T1000 (cell line): ENCODE measurements around the gene SIK2.
"Not testable (repeated sequence)": the region's sequence is repeated elsewhere in the genome, so short reads cannot be mapped to it uniquely, and the experiment has no call there.

Experiments used
- DNase-seq: peaks from one replicate; lab custom pipeline; 2025; ENCODE audit warnings: mixed read lengths; lab: John Stamatoyannopoulos, UW

The SIK2 gene

DNA sequence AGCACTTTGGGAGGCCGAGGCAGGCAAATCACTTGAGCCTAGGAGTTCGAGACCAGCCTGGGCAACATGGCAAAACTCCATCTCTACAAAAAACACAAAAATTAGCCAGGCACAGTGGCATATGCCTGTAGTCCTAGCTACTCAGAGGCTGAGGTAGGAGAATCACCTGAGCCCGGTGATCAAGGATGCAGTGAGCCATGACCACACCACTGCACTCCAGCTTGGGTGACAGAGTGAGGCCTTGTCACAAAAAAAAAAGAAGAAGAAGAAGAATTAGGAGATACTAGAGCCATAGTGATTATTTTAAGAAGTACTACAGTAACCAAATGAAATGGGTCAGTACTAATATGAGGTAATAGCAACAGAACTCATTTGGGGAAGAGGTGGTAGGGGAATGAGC is 56.2 kb downstream of the SIK2 start:
- not testable (repeated sequence) for DNase-seq

DNA sequence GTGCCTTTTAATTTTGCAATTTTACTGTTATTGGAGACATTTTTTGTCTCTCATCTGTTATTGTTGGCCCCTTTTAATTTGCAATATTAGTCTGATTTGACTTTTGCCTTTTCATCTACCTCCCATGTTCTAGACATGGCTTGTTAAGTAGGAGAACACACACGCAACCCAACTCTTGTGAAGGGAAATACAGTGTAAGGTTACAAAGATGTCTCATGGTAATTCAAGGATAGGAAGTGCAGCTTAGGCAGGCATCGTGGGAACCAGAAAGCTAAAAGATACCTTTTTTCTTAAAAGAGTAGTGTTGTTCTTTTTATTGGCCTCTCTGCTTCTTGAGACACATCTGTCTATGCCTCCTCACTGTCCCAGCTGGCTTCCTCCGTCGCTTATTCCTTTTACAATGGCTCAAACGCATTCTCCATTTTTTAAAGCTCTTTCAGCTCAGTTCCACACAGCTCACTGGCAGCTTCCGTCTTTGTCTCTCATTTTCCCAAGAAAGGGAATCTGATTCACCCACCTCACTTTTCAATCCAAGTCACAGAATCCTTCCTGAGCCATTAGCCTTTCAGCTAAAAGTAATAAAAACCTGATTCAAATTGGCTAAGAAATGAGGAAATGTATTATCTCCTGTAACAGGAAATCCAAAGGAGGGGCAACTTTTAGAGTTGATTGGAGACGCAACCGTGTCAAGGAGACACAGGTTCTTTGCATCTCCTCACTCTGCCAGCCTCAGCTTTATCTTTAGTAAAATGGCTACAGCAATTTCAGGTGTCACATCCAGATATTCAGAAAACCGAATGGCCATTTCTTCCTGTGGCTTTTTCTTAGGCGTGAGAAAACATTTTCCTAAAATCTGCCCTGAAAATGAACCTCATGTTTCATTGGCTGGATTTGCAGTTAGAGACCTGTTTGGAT is 57.2 kb downstream of the SIK2 start:
- no peak for DNase-seq

DNA sequence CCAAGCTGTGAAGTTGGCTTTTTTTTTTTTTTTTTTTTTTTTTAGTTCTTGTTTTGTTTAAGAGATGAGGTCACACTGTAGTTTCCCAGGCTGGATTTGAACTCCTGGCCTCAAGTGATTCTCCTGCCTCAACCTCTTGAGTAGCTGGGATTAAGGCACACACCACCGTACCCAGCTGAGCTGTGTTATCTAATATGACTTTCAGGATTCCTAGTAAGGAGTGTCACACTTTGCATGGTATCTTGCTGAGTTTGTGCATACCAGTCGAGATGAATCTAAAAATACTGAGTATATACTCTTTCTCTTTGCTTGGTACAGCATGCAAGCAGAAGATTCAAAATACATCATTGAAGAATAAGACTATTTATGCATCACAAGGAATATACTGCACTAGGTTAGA is 58.6 kb downstream of the SIK2 start:
- DNase-seq, result no peak

DNA sequence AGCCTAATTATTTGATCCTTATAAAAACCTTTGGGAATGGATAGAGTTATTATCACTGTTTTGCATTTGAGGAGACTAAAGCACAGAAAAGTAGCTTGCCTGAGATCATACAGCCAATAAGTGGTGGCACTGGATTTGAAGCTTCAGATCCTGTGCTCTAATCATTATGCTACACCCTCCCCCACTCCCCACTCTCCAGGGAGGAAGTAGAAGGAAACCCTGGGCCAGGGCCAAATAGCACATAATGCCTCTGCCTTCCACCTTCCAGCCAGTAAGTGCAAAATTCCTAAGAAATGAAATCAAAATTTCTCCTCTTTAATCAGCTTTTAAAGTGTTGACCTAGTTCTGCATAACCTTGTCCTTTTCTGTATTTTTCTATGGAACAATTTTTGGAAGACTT is 61.6 kb downstream of the SIK2 start:
- no peak for DNase-seq

DNA sequence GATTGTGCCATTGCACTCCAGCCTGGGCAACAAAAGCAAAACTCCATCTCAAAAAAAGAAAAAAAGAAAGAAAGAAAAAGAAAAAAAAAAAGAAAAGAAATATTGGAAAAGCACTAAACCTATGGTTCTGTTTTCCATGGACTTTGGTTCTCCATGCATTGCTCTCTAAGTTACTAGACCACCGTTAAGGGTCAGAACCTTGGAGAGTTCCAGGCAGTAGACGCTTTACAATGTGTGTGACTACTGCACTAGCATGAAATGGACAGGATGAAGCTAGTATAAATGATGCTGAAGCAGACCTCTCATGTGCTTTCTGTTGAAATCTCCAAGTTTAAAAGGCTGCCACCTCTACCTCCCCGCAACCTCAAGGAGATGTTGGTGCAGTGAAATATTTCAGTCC is 63.5 kb downstream of the SIK2 start:
- no peak for DNase-seq

DNA sequence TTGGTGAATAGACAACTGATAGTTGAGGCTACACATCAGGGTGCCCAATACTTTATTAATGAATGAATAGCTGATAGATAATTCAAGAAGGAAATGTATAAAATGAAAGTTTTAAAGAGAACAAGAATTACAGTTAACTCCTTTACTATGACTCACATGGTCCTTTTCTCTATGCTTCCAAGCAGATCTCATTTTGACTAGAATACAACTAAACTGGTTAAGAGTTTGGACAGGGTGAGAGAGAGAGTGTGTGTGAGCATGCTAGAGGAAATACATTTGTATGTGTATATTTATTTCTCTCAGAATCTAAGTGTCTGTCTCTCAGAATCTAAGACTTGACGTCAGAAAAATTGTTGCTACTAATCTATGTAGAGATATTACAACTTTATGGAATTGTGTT is 66.7 kb downstream of the SIK2 start:
- DNase-seq, result no peak

DNA sequence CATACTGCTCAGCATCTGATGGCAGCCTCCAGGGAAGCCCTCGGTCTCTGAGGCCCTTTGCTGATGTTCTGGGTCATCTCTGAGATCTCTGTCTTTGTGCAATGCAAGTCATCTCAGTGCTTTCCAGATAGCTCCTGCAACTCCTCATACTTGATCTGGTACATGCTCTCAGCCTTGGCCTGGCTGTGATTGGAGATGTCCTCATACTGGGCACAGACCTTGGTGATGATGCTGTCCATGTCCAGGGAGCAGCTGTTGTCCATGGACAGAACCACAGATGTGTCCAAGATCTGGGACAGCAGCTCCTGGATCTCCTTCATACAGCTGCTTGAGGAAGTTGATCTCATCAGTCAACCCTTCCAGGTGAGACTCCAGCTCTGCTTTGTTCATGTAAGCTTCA is 69.1 kb downstream of the SIK2 start:
- DNase-seq, result no peak

DNA sequence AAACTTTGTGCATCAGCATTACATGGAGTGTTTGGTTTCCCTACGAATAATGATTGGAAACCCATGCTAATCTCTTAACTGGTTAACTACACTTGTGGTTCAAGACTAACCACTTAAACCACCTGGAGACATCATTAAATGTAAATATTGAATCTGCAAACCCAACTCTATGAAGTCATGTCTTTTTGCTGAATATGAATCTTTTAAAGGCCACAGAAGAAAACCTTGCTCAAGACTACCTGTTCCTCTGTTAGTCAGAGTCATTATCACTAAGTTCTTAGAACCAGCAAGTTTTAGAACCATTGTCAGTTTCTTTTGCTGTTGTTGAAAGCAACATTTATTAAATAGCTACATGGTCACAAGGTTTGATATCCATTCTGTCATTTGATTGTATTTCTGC is 70.7 kb downstream of the SIK2 start:
- DNase-seq, result no peak

DNA sequence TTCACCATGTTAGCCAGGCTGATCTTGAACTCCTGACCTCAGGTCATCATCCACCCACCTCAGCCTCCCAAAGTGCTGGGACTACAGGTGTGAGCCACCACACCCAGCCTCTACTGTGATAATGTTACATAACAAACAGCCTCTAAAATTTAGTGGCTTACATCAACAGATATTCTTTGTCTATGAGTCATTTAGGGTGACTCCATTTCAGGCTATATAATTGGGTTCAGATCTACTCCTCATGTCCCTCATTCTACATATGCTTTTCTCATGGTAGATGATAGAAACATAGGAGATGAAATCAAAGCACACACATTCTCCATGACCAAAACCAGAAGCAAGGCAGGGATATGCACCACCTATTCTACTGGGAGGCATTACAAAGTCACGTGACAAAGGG is 72.7 kb downstream of the SIK2 start:
- no peak for DNase-seq

DNA sequence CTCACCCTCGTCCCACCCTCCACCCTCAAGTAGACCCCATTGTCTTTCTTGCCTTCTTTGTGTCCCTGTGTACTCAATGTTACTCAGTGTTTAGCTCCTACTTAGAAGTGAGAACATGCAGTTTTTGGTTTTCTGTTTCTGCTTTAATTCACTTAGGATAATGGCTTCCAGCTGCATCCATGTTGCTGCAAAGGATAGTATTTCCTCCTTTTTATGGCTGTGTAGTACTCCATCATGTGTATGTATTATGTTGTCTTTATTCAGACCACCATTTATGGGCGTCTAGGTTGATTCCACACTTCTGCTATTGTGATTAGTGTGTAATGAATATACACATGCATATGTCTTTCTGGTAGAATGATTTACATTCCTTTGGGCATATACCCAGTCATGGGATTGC is 73.6 kb downstream of the SIK2 start:
- DNase-seq, result no peak

DNA sequence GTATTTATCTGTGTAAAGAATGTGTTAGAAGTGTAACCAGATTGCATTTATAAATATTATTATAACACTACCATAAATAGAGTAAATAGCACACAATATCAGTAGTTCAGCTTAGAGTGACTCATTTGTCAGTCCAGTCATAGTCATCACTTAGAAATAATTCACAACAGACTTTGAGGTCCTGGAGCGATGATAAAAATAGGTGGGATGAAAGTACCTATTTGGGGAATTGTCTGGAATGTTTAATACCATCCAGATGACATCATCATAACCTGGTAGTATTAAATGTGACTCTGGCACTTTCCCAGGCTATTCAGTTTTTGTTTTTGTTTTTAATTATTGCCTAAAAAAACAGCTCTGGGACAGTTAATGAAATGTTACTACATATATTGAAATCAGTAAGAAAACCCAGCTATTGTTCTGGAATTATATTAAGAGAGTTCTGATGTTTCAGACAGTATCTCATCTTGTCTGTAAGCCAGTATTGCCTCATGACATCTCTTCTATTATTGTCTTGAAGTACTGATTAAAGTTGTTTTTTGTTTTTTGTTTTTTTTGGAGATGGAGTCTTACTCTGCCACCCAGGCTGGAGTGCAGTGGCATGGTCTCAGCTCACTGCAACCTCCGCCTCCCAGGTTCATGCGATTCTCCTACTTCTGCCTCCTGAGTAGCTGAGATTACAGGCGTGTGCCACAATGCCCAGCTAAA is 74.8 kb downstream of the SIK2 start:
- DNase-seq, result no peak

DNA sequence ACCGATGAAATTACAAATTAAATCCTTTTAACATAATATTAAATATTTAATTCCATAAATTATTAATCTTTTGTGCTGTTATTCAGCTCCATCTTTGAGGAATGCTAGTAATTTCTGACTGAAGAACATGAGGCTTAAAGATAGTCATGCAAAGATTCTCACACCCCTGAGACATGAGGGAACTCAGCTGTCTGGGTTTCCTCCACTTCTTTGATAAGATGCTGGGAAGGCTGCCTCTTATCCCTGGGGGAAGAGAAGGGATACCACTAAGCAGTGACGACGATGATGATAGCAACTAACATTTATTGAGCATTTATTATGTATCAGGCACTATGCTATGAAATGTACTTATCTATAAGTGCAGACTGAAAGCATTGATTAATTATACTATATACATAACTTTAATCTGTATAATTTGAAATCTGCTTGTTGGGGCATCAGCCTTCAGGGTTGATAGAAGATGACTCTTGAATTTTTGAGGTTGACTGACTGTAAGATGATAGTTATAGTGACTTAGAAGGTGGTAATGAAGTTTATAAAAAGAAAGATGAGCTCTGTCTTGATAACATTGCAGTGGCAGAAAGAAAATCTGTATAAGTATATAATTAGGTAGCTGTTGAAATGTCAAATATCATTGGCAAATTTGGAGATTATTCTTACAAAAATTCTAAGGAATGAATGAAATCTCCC is 78.4 kb downstream of the SIK2 start:
- no peak for DNase-seq

DNA sequence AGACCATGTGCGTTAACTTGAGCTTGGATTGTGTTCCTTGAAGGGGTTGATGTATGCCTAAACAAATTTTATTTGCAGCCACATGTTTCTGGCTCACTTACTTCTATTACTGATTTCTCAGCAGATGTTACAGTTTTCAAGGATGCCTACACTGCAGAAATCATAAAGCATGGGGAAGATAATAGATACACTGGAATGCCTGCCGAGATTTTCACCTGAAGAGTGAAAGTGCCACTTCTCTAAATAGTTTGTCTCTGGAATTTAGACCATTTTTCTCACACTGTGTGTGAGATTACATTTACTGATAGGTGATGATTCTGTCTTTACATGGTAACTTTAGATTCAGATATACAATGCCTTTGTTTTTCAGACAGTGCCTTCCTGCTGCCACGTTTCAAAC is 81.6 kb downstream of the SIK2 start:
- no peak for DNase-seq

DNA sequence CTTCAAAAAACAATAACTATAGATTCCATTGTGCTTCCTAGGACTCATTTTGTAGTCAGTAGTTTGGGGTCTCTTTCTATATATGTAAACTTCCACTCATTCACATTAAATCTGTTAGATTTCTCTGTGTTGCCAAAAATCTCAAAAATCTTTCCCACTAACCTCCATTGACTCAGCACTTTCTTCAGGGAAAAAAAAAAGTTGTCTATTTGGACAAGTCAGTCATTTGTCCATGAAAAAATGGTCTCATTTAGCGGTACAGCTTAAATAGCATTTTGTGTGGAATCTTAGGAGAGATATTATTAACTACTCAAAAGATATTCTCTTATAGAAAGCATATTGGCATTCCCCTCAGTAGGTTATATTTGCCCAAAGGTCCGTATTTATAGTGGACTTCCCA is 82.0 kb downstream of the SIK2 start:
- no peak for DNase-seq

DNA sequence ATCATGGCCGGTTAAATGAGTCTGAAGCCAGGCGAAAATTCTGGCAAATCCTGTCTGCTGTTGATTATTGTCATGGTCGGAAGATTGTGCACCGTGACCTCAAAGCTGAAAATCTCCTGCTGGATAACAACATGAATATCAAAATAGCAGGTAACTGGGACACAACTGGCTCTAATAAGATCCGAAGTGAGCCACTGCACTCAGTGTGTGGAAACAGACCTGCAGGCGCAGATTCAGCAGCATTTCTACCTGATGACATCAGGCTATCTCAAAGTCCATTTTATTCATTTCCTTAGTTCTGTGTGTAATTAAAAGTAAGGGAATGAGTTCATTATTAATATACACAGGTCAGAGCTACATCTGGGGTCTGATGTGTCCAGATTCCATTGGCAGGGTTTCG is 85.8 kb downstream of the SIK2 start:
- no peak for DNase-seq

DNA sequence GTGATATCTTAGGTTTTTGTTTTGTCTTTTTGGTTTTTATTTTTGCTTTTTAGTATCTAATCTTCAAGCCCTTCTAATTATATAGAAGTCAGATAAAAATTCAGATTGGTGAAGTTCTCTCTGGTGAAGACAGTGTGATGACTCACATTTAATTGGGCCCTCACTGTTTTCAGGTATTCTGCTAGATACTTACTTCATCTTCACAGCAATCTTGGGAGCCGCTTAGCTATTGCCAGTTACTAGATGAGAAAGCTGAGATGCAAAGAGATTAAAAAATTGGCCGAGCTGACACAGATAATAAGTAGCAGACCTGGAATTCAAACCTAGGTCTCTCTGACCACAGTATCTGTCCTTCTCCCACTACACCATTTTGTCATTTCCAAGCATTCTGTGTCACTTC is 88.9 kb downstream of the SIK2 start:
- no peak for DNase-seq

DNA sequence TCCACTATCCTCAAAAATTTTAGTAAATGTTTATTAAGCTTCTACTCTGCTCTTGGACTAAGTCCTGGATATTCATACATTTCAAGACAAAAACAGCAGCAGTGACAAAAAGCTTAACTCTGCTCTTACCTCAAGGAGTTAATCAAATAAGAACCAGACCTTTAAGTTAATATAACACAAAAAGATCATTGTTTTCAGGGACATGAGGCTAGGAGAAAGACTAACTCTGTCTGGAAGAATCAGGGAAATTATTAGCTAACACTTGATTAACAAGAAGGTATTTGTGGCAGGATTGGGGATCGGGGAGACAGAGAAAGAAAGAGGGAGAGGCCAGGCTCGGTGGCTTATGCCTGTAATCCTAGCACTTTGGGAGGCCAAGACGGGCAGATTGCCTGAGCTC is 89.5 kb downstream of the SIK2 start:
- DNase-seq, result no peak

DNA sequence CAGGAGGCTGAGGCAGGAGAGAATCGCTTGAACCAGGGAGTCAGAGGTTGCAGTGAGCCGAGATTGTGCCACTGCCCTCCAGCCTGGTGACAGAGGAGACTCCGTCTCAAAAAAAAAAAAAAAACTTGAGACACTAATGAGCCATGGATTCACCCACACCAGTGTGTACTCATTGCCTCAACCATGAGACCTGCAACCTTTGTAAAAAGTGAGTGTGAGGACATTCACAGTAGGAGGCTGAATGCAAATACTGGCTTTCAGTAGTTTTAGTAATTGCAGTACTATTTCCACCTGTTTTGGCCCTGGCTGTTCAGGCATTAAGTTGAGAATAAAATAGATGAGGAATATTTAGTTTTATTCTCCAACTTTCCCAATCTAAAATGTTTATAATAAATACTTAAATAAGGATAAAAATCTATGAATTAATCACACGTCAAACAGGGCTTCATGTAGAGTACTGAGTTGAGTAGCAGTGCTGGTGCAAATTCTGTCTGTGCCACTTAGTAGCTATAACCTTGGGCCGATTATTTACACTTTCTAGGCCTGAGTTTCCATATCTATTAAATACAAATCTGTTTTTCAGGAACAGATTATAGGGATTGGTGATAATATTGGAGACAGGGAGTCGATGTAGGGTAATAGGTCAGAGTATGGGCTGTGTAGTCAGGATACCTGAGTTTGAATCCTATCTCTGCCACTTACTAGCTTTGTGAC is 91.1 kb downstream of the SIK2 start:
- no peak for DNase-seq

DNA sequence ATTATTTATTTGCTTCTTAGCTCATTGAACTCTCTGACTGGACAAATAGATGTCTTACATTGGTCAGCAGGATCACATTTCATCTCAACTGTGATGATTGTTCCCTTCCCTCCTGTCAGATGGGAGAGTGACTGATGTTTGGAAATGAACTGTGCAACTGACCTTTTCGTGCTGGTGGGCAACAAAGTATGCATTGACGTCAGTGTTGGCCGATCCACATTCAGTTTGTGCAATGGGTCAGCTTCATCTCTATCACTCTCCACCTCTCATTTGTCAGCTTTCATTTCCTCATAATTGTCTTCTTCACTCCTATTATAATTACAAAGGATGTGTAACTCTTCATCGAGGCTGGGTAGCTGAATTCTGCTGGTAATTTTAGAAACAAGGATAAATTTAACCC is 92.6 kb downstream of the SIK2 start:
- no peak for DNase-seq

DNA sequence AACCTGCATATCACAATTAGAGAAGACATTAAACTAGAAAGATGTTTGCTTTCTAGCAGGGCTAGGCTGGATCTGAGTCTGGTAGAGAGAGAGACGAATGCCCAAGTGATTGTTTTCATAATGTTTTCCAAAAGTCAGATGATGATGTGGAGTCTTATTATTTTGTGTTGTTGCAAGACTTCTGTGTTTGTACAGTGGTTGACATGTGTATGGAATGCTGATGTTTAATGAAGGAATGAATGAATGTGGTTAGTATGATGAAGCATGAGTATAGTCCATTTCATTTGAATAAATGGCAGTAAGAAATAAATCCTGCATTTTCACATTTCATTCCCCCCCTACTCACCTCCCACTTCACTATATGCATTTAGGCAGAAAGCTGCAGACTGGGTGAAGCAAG is 94.3 kb downstream of the SIK2 start:
- DNase-seq, result no peak

DNA sequence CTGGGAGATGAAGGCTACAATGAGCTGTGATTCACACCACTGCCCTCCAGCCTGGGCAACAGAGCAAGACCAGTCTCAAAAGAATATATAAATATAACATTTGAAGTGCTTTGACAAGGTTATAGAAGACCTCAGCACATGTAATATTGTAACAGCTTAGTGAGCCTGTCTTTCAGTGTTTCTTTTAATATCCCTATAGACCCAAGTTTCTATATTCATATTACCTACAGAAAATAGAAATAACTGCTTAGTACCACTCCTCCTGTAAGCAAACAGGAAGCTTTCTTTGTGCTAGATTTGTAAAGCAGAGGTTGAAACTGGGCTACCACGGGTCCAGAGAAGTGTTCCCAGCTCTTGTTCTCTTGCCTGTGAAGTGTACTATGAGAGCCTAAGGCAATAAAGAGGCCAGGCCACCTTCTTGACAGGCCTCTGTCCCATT is 95.7 kb downstream of the SIK2 start:
- DNase-seq, result no peak

DNA sequence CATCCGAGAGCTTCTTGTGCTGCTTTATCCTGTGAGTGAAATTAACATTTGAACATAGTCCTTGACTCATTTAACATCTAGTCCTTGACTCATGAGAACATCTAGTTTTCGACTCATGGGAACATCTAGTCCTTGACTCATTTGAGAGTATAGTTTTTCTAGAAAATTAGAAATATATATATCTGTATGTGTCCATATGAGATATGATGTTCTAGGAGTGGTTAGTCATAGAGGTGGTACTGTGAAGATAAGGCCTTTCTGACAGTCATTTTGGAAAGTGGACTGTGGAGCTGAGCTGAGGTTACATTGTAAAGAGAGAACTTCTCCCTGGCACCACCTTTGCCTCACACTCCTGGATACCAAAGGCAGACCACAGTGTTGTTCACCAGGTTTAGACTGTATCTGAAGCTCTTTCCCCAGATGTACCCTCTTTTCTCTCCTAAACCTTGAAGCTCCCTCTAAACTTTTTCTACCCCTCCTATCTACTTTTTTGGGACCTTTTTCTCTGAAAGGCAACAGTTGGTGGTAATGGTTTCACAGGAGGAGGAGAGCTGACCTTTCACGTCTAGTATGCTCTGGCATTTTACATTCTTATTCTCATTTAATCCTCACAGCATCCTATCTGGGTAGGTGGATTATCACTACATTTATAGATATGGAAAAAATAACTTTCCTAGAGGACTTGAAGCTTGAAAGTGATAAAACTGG is 96.8 kb downstream of the SIK2 start:
- DNase-seq, result no peak
